Aorta (tissue), 5 donors: ENCODE results near the gene NXN. TPM values are rescaled to one million over a fixed set of nuclear protein-coding genes. Genes with fewer than 3 reads are reported as not detected.
"Not testable (repeated sequence)": the region's sequence is repeated elsewhere in the genome, so short reads cannot be mapped to it uniquely, and the experiment has no call there.

Experiments
- ATAC-seq: fragments of 200-7000 bp; cut with Tn5 transposase; one replicate; pipeline ENCODE4 v1.9.1; 2022; ENCODE audit warnings: moderate library complexity; ENCODE audit not compliant: low FRiP score
- DNase-seq, 2 donors: peaks; one replicate each; pipeline ENCODE4 v3.0.0-alpha.2; 2020
- H3K27ac ChIP-seq, 2 donors: one replicate each; pipeline ENCODE4 v1.5.1; 2013; ENCODE audit warnings: low read length in 2 of 2, mild to moderate bottlenecking in 2 of 2, moderate library complexity in 2 of 2, control low read depth in 1 of 2, inconsistent platforms in 1 of 2, low read depth in 1 of 2
- H3K27me3 ChIP-seq, 2 donors: one replicate each; pipeline ENCODE4 v1.6.1; 2013; ENCODE audit warnings: control low read depth in 1 of 2, low read length in 1 of 2, mild to moderate bottlenecking in 1 of 2, moderate library complexity in 1 of 2; ENCODE audit not compliant: insufficient read depth in 2 of 2, control insufficient read depth in 1 of 2
- H3K36me3 ChIP-seq, 2 donors: one replicate each; pipeline ENCODE4 v1.6.1; 2013; ENCODE audit warnings: control low read depth in 1 of 2, low read length in 1 of 2, mild to moderate bottlenecking in 1 of 2; ENCODE audit not compliant: insufficient read depth in 2 of 2, control insufficient read depth in 1 of 2
- H3K4me1 ChIP-seq, 2 donors: one replicate each; pipeline ENCODE4 v1.6.1; 2013; ENCODE audit warnings: low read length in 2 of 2, control low read depth in 1 of 2, mild to moderate bottlenecking in 1 of 2, moderate library complexity in 1 of 2; ENCODE audit not compliant: insufficient read depth in 2 of 2, control insufficient read depth in 1 of 2
- H3K4me3 ChIP-seq, 2 donors: one replicate each; pipeline ENCODE4 v1.5.1; 2013; ENCODE audit warnings: low read length in 2 of 2, control low read depth in 1 of 2, mild to moderate bottlenecking in 1 of 2
- H3K9me3 ChIP-seq: one replicate; pipeline ENCODE4 v1.6.1; 2013; ENCODE audit warnings: mild to moderate bottlenecking, low read length; ENCODE audit not compliant: control insufficient read depth
- WGBS, 2 donors: extraction: QIAGEN DNeasy Blood & Tissue Kit; methylation state at CpG; one replicate each; pipeline ENCODE4 v1.1.7; 2013; 5-methylcytosine and 5-hydroxymethylcytosine counted together
- intact Hi-C, 2 donors: fragments of 100-400 bp; cut with DNase I; formaldehyde crosslinking; loops; one replicate each; pipeline versions ENCODE4 v1.14.2 to v1.15.0; 2022
- polyA plus RNA-seq, 2 donors: library from polyadenylated mRNA; stranded (reverse); fragments of 200-250 nt; gene quantifications; one replicate each; pipeline ENCODE4 v1.2.3, GENCODE V29; 2013
- total RNA-seq, 2 donors: library from RNA; stranded (reverse); fragmentation: NEBNext Ultra II Directional; extraction: Animal tissue kit (Norgen Biotek cat#: 25700); gene quantifications; one replicate each; pipeline ENCODE4 v1.2.1, GENCODE V29; 2021
- donor health status: healthy with polysubstance abuse.
- donor health status: Bipolar disorder and iron deficiency.
- donor health status: DM: no; HTN: no; CAD: no.
- donor health status: DM: no; HTN: no; CAD: no.
- donor health status: DM: yes; HTN: yes; CAD: no.

Gene NXN
- total and polyA plus RNA-seq, 4 donors, result 13.0 to 41.0 (median 21.9) TPM

GRCh38 chr17:787641-788221 is 191.8 kb downstream of the NXN start:
- no peak overlapping the region for H3K27ac ChIP-seq
- intact Hi-C loops, result no loop called here
- peaks cover 0 to 4% of the 10 kb centered on the region in 2 donors for H3K4me1 ChIP-seq
- 86 to 87% methylated on average over 12 of the region's 12 CpGs for WGBS, 2 donors
- H3K36me3 ChIP-seq, result peaks cover 0 to 3% of the 10 kb centered on the region in 2 donors
- peak in 1 of 2 donors; percentile 28 for DNase-seq
- H3K9me3 ChIP-seq, result no peaks in the 10 kb centered on the region
- H3K27me3 ChIP-seq, result no peaks in the 10 kb centered on the region
- no peak overlapping the region for H3K4me3 ChIP-seq
- ATAC-seq, result no peak

DNA sequence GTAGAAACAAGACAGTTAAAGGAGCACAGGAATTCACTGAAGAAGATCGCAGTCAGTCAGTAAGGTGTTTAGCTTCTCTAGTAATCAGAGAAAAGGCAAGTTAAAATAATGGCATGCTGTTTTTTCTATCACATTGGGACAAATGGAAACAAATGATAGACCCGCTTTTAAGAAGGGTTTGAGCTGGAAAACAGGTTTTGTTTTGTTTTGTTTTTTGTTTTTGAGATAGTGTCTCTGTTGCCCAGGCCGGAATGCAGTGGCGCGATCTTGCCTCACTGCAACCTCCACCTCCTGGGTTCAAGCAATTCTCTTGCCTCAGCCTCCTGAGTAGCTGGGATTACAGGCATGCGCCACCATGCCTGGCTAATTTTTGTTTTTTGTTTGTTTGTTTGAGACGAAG is 193.7 kb downstream of the NXN start:
- 94 to 97% methylated on average over 7 of the region's 7 CpGs for WGBS, 2 donors
- H3K36me3 ChIP-seq, H3K4me1 ChIP-seq, H3K4me3 ChIP-seq, ATAC-seq, H3K9me3 ChIP-seq, H3K27me3 ChIP-seq, intact Hi-C loops, H3K27ac ChIP-seq: not testable (repeated sequence)
- peak in 1 of 2 donors; percentile 33 for DNase-seq

DNA sequence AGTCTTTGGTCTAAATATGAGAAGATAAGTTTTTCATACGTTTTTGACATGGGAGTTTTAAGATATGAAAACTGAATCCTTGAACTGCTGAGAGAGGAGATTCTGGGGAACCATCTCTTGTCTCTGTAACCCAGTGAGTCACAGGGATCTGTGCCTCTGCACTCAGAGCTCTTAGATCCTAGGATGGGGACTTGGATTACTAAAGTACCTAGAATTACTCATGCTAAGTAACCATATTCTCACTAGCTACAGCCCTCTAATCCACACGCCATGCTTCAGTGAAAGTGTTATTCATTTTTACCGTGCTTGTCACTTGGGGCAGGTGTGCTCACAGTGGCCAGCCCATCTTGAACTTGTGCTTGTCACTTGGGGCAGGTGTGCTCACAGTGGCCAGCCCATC is 195.4 kb downstream of the NXN start:
- Histone ChIP-seq H3K27me3 (no peaks in the 10 kb centered on the region), H3K9me3 (no peaks in the 10 kb centered on the region), H3K36me3 (peaks cover 0 to 3% of the 10 kb centered on the region in 2 donors), H3K4me1 (peaks cover 0 to 4% of the 10 kb centered on the region in 2 donors), H3K4me3 (no peak overlapping the region), H3K27ac (no peak overlapping the region)
- DNase-seq (no peak), ATAC-seq (no peak)
- intact Hi-C loops, result no loop called here
- 66 to 67% methylated on average over 3 of the region's 3 CpGs for WGBS, 2 donors

DNA sequence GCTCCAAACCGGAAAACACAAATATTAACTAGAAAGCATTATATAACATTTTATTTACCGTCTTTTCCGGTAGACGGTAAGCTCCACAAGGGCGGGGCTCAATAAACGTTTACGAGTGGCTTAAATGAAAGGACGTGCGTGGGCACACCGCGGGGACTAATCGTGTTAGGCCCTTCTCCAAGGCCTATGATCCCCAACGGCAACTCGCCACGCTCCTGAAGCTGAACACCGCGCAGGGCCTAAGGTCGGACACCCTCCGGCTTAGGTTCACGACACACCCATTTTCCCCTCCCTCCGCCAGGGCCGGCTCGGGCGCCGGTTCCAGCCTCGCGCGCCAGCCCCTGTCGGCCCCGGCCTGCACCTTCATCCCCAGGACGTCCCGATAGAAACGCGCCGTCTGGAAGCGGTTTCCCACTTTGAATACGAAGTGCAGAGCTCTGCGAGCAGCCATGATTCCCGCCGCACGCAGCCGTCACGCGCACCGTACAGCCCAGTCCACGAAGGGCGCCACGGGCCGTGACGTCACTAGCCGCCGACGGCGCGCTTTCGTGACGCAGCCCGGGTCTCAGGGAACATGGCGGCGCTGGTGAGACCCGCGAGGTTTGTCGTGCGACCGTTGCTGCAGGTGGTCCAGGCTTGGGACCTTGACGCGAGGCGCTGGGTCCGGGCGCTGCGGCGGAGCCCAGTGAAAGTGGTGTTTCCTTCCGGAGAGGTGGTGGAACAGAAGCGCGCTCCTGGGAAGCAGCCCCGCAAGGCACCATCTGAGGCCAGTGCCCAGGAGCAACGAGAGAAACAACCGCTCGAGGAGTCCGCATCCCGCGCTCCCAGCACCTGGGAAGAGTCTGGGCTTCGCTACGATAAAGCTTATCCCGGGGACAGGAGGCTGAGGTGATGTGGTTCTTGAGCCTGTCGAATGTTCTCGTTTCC is 197.5 kb downstream of the NXN start, which contains the start of the genes GLOD4 and MRM3:
Gene GLOD4, minus strand, starts transcription at position 476 of the 927 bp plus-strand sequence. Its CDS starts 25 bp downstream, at position 451.
Gene MRM3, plus strand, starts transcription at position 549 of the 927 bp plus-strand sequence. Its CDS starts 26 bp downstream, at position 575.
- Histone ChIP-seq H3K36me3 (no peaks in the 10 kb centered on the region), H3K4me3 (peak within 1 kb of the TSS; percentile 62 to 71), H3K27ac (peak within 1 kb of the TSS in 1 of 2 donors; percentile 1), H3K27me3 (no peaks in the 10 kb centered on the region), H3K4me1 (peaks cover 0 to 4% of the 10 kb centered on the region in 2 donors), H3K9me3 (no peaks in the 10 kb centered on the region)
- 0% methylated on average over 87 of the region's 87 CpGs for WGBS, 2 donors
- peak; percentile 95 to 98 for DNase-seq
- peak; percentile 98 for ATAC-seq
- intact Hi-C loops, result no loop called here

- H3K36me3 ChIP-seq, result peaks cover 0 to 9% of the 10 kb centered on the region in 2 donors
- DNase-seq, result no peak
Measured at GRCh38 chr17:778096-778495, 201.5 kb downstream of the NXN start.

GRCh38 chr17:774313-774584 is 205.3 kb downstream of the NXN start:
- Histone ChIP-seq H3K27me3 (no peaks in the 10 kb centered on the region), H3K4me1 (no peaks in the 10 kb centered on the region), H3K27ac (no peak overlapping the region), H3K36me3 (peaks cover 3 to 9% of the 10 kb centered on the region in 2 donors), H3K4me3 (no peak overlapping the region), H3K9me3 (no peaks in the 10 kb centered on the region)
- intact Hi-C loops, result no loop called here
- DNase-seq, result peak in 1 of 2 donors; percentile 13
- ATAC-seq, result no peak
- WGBS, 2 donors, result 86 to 87% methylated on average over 5 of the region's 5 CpGs

More at GRCh38 chr17:778096-778495, 201.5 kb downstream of the NXN start:
- WGBS, 2 donors, result 91 to 92% methylated on average over 11 of the region's 11 CpGs
- Histone ChIP-seq H3K9me3 (no peaks in the 10 kb centered on the region), H3K27me3 (no peaks in the 10 kb centered on the region), H3K4me3 (no peak overlapping the region), H3K27ac (no peak overlapping the region), H3K4me1 (no peaks in the 10 kb centered on the region)
- intact Hi-C loops, result no loop called here
- no peak for ATAC-seq

DNA sequence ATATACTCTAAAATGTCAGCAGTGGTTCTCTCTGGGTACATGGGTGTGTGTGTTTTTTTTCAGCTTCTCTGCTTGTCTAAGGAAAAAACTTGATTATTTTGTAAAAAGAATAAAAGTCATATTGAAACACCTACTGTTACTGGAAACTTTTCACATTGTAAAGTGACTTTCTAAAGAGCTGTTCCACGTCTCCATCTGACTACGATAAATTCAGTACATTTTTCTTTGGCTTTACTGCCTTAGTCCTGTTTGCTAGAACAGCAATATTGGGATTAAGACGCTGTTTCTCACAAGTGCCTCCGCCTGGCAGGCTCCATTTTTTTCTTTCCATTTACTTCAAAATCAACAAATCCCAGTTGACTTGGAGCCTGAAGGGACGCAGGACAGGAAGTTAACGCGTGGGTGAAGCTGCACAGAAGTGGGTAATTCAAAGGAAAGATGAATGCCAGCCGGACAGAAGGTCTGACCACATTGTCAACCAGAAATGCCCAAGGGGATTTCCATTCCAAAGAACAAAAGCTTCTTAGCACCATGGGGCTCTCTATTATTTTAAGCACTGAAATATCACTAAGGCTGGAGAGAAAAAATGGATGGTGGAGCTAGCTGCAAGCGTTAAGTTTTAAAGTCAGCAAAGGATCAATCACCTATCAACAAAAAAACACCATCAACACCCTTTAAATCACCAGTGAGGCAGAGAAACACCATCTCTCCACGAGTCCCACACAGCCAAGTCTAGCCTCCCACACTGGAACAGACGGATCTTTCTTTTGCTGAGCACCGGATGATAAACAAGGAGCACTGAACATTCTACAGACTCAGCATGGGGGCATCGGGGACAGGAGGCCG is 205.9 kb downstream of the NXN start:
- Histone ChIP-seq H3K4me1 (no peaks in the 10 kb centered on the region), H3K27me3 (no peaks in the 10 kb centered on the region), H3K36me3 (peaks cover 3 to 9% of the 10 kb centered on the region in 2 donors), H3K9me3 (no peaks in the 10 kb centered on the region), H3K4me3 (no peak overlapping the region), H3K27ac (no peak overlapping the region)
- no peak for ATAC-seq
- intact Hi-C loops, result no loop called here
- DNase-seq, result peak in 1 of 2 donors; percentile 33
- 62 to 66% methylated on average over 14 of the region's 14 CpGs for WGBS, 2 donors

GRCh38 chr17:773016-773415 is 206.6 kb downstream of the NXN start:
- Histone ChIP-seq H3K36me3 (peaks cover 3 to 9% of the 10 kb centered on the region in 2 donors), H3K4me1 (no peaks in the 10 kb centered on the region), H3K4me3 (no peak overlapping the region), H3K27me3 (no peaks in the 10 kb centered on the region), H3K27ac (no peak overlapping the region), H3K9me3 (no peaks in the 10 kb centered on the region)
- ATAC-seq (no peak), DNase-seq (no peak)
- WGBS, 2 donors, result 86 to 87% methylated on average over 5 of the region's 5 CpGs
- intact Hi-C loops, result no loop called here
